ENCODE results near the gene RFC1. TPM values are rescaled to one million over a fixed set of nuclear protein-coding genes. Genes with fewer than 3 reads are reported as not detected.
"Not testable (repeated sequence)": the region's sequence is repeated elsewhere in the genome, so short reads cannot be mapped to it uniquely, and the experiment has no call there.

Gene RFC1
- total and polyA plus RNA-seq, 2 donors (not counting 3 experiments of a cell fraction or from before 2014, with no cell fraction given): 12.9 to 57.1 TPM

DNA sequence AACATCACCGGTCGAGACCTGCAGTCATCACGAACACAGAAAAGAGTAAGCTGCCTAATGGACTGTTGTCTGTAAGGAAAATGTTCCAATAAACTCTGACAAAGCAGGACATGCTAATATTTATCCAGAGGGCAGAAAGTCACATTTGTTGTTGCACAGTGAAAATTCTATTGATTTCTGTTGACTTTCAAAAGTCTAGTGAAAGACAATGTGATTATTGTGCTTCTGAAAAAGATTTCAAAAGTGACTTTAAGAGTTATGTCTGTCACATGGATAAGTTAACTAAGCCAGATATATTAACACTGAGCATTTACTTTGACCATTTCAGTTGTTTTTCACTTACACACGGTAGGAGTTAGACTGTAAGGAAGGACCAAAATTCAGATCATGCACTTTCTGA is 9.3 kb upstream of the RFC1 start:
- no peak overlapping the region for H3K4me3 ChIP-seq (replicated peaks in 1 of 3; ENCODE audit: insufficient read depth in 1 of 3, low read depth in 1 of 3, low read length in 3 of 3)
- no peaks in the 10 kb centered on the region for H4K20me1 ChIP-seq (replicated peaks; ENCODE audit: control insufficient read depth, extremely low read depth, insufficient read depth, low read length)
- FAIRE-seq (no peak), DNase-seq (ENCODE audit: low read depth, low spot score) (no peak)
- no peaks in the 10 kb centered on the region for H3K4me1 ChIP-seq (ENCODE audit: control insufficient read depth, extremely low read depth, insufficient read depth, low read length)
- intact Hi-C loops (cut with micrococcal nuclease): no loop called here
- H3K27me3 ChIP-seq (ENCODE audit: control insufficient read depth in 2 of 2, insufficient read depth in 2 of 2, low read length in 2 of 2): peaks cover 0 to 11% of the 10 kb centered on the region in 2 experiments
- no peak overlapping the region for H3K27ac ChIP-seq (ENCODE audit: insufficient read depth, low read depth, low read length)
- dilution Hi-C loops (cut with MboI; ENCODE audit: extremely low pct_ligation_motif_present, low sequenced_read_pairs): no loop called here
- POLR2A ChIA-PET: no interaction called here
- H3K9ac ChIP-seq (replicated peaks; ENCODE audit: extremely low read depth, insufficient read depth, low read length): no peak overlapping the region
- no peaks in the 10 kb centered on the region for H3K36me3 ChIP-seq (ENCODE audit: control insufficient read depth in 2 of 2, extremely low read depth in 1 of 2, insufficient read depth in 2 of 2, low read length in 2 of 2)
- H3K4me2 ChIP-seq (ENCODE audit: insufficient read depth, low read length): no peak overlapping the region
- TF ChIP-seq MYC (IDR thresholded peaks at IDR 0.05; ENCODE audit: low read depth, low read length) (no peak), POLR2AphosphoS5 (IDR thresholded peaks at IDR 0.05; ENCODE audit: insufficient read depth, low read depth, low read length) (no peak), FOS (IDR thresholded peaks at IDR 0.05; ENCODE audit: borderline replicate concordance, insufficient read depth, low read length) (no peak), GATA2 (IDR thresholded peaks at IDR 0.05; ENCODE audit: insufficient read depth, insufficient read length, low read depth, low read length) (no peak), EZH2 (IDR thresholded peaks at IDR 0.05; ENCODE audit: borderline replicate concordance, low read depth, low read length, severe bottlenecking) (no peak), POLR2A (IDR thresholded peaks at IDR 0.05; ENCODE audit: low read depth, low read length) (no peak)
- TF ChIP-seq, protein P1, sequence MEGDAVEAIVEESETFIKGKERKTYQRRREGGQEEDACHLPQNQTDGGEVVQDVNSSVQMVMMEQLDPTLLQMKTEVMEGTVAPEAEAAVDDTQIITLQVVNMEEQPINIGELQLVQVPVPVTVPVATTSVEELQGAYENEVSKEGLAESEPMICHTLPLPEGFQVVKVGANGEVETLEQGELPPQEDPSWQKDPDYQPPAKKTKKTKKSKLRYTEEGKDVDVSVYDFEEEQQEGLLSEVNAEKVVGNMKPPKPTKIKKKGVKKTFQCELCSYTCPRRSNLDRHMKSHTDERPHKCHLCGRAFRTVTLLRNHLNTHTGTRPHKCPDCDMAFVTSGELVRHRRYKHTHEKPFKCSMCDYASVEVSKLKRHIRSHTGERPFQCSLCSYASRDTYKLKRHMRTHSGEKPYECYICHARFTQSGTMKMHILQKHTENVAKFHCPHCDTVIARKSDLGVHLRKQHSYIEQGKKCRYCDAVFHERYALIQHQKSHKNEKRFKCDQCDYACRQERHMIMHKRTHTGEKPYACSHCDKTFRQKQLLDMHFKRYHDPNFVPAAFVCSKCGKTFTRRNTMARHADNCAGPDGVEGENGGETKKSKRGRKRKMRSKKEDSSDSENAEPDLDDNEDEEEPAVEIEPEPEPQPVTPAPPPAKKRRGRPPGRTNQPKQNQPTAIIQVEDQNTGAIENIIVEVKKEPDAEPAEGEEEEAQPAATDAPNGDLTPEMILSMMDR (IDR thresholded peaks at IDR 0.05; ENCODE audit: extremely low read depth in 1 of 2, insufficient read depth in 1 of 2, low read depth in 1 of 2, low read length in 2 of 2): no peak
- TF ChIP-seq, protein P2, sequence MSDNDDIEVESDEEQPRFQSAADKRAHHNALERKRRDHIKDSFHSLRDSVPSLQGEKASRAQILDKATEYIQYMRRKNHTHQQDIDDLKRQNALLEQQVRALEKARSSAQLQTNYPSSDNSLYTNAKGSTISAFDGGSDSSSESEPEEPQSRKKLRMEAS (IDR thresholded peaks at IDR 0.05; ENCODE audit: insufficient read depth, insufficient read length): no peak
- BruUV-seq (replicated peaks): no TSS peak
- no peaks in the 10 kb centered on the region for H3K9me1 ChIP-seq (replicated peaks; ENCODE audit: control insufficient read depth, extremely low read depth, insufficient read depth, low read length)
- no peak overlapping the region for H2AFZ ChIP-seq (ENCODE audit: low read depth, low read length)
- CTCF ChIA-PET: no interaction called here
- H3K79me2 ChIP-seq (ENCODE audit: control insufficient read depth, insufficient read depth, low read length): no peaks in the 10 kb centered on the region
- no peaks in the 10 kb centered on the region for H3K9me3 ChIP-seq (replicated peaks; ENCODE audit: control insufficient read depth, insufficient read depth, low read length)

DNA sequence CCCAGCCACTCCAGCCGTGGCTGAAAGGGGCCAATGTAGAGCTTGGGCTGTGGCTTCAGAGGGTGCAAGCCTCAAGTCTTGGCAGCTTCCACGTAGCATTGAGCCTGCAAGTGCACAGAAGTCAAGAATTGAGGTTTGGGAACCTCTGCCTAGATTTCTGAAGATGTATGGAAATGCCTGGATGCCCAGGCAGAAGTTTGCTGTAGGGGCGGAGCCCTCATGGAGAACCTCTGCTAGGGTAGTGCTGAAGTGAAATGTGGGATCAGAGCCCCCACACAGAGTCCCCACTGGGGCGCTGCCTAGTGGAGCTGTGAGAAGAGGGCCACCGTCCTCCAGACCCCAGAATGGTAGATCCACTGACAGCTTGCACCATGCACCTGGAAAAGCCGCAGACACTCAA is 5.0 kb upstream of the RFC1 start:
- H3K9me1 ChIP-seq (replicated peaks; ENCODE audit: control insufficient read depth, extremely low read depth, insufficient read depth, low read length); FAIRE-seq; H3K4me2 ChIP-seq (ENCODE audit: insufficient read depth, low read length); H3K9ac ChIP-seq (replicated peaks; ENCODE audit: extremely low read depth, insufficient read depth, low read length); H3K27me3 ChIP-seq (ENCODE audit: control insufficient read depth in 2 of 2, insufficient read depth in 2 of 2, low read length in 2 of 2); BruUV-seq (replicated peaks); H4K20me1 ChIP-seq (replicated peaks; ENCODE audit: control insufficient read depth, extremely low read depth, insufficient read depth, low read length); H3K79me2 ChIP-seq (ENCODE audit: control insufficient read depth, insufficient read depth, low read length); CTCF ChIA-PET; H3K4me3 ChIP-seq (replicated peaks in 1 of 3; ENCODE audit: insufficient read depth in 1 of 3, low read depth in 1 of 3, low read length in 3 of 3); H3K4me1 ChIP-seq (ENCODE audit: control insufficient read depth, extremely low read depth, insufficient read depth, low read length); POLR2A ChIA-PET; H3K36me3 ChIP-seq (ENCODE audit: control insufficient read depth in 2 of 2, extremely low read depth in 1 of 2, insufficient read depth in 2 of 2, low read length in 2 of 2); intact Hi-C loops (cut with micrococcal nuclease); H3K9me3 ChIP-seq (replicated peaks; ENCODE audit: control insufficient read depth, insufficient read depth, low read length); H2AFZ ChIP-seq (ENCODE audit: low read depth, low read length); dilution Hi-C loops (cut with MboI; ENCODE audit: extremely low pct_ligation_motif_present, low sequenced_read_pairs); DNase-seq (ENCODE audit: low read depth, low spot score); H3K27ac ChIP-seq (ENCODE audit: insufficient read depth, low read depth, low read length): not testable (repeated sequence)

Data from endothelial cell of umbilical vein (primary cell).